Astrocyte (in vitro differentiated cells and primary cell): ENCODE data around the gene EMC7. TPM values are rescaled to one million over a fixed set of nuclear protein-coding genes. Genes with fewer than 3 reads are reported as not detected.

Experiments used
- DNase-seq: peaks from one replicate; pipeline ENCODE4 v3.0.0-alpha.2; 2010; ENCODE audit warnings: low read depth
- FAIRE-seq: peaks from 2 replicates; lab custom pipeline; 2011; peaks lifted over from hg19 to GRCh38; lab: Jason Lieb, UNC
- H2AFZ ChIP-seq: 2 replicates; pipeline ENCODE4 v1.6.0; 2012; ENCODE audit warnings: low read depth, low read length, inconsistent platforms
- H3K27ac ChIP-seq: 2 replicates; pipeline ENCODE4 v1.5.1; 2011; ENCODE audit warnings: low read depth, low read length, inconsistent platforms
- H3K27me3 ChIP-seq: 2 replicates; pipeline ENCODE4 v1.6.0; 2011; ENCODE audit warnings: low read length, inconsistent platforms; ENCODE audit not compliant: insufficient read depth
- H3K36me3 ChIP-seq: 2 replicates; pipeline ENCODE4 v1.5.1; 2011; ENCODE audit warnings: low read length, inconsistent platforms; ENCODE audit not compliant: insufficient read depth
- H3K4me1 ChIP-seq: 2 replicates; pipeline ENCODE4 v1.5.1; 2011; ENCODE audit warnings: low read length, inconsistent platforms; ENCODE audit not compliant: insufficient read depth
- H3K4me2 ChIP-seq: 2 replicates; pipeline ENCODE4 v1.6.0; 2012; ENCODE audit warnings: low read length, inconsistent platforms
- H3K4me3 ChIP-seq: 2 replicates; pipeline ENCODE4 v1.5.1; 2011; ENCODE audit warnings: low read depth, mild to moderate bottlenecking, low read length, inconsistent platforms; ENCODE audit not compliant: insufficient read depth
- H3K79me2 ChIP-seq: 2 replicates; pipeline ENCODE4 v1.6.0; 2012; ENCODE audit warnings: mild to moderate bottlenecking, low read length, inconsistent platforms; ENCODE audit not compliant: insufficient read depth
- H3K9ac ChIP-seq: 2 replicates; pipeline ENCODE4 v1.6.0; 2012; ENCODE audit warnings: mild to moderate bottlenecking, low read length, inconsistent platforms
- H3K9me3 ChIP-seq: 2 replicates; pipeline ENCODE4 v1.5.1; 2012; ENCODE audit warnings: low read depth, mild to moderate bottlenecking, low read length, inconsistent platforms; ENCODE audit not compliant: insufficient read depth
- H4K20me1 ChIP-seq: 2 replicates; pipeline ENCODE4 v1.6.0; 2012; ENCODE audit warnings: low read length, inconsistent platforms; ENCODE audit not compliant: insufficient read depth
- H3K27ac Mint-ChIP-seq: one replicate; pipeline ENCODE4 v1.8.0; 2021; ENCODE audit warnings: mild to moderate bottlenecking, mixed read lengths; ENCODE audit not compliant: unreplicated experiment
- H3K27me3 Mint-ChIP-seq: one replicate; pipeline ENCODE4 v1.8.0; 2021; ENCODE audit warnings: low read depth, mixed read lengths; ENCODE audit not compliant: unreplicated experiment
- H3K36me3 Mint-ChIP-seq: one replicate; pipeline ENCODE4 v1.8.0; 2021; ENCODE audit warnings: low read depth, mixed read lengths; ENCODE audit not compliant: unreplicated experiment
- H3K4me1 Mint-ChIP-seq: one replicate; pipeline ENCODE4 v1.8.0; 2021; ENCODE audit warnings: low read depth, mixed read lengths; ENCODE audit not compliant: unreplicated experiment
- H3K4me3 Mint-ChIP-seq: one replicate; pipeline ENCODE4 v1.8.0; 2021; ENCODE audit warnings: mild to moderate bottlenecking, moderate library complexity, mixed read lengths; ENCODE audit not compliant: unreplicated experiment
- H3K9me3 Mint-ChIP-seq: one replicate; pipeline ENCODE4 v1.8.0; 2021; ENCODE audit warnings: mild to moderate bottlenecking, mixed read lengths; ENCODE audit not compliant: unreplicated experiment
- CTCF ChIP-seq: IDR thresholded peaks from 2 replicates; pipeline ENCODE4 v1.5.1; 2011; ENCODE audit warnings: low read depth, mild to moderate bottlenecking, inconsistent platforms, low read length, moderate library complexity; ENCODE audit not compliant: insufficient read depth
- EZH2 ChIP-seq: IDR thresholded peaks from 2 replicates; pipeline ENCODE4 v1.6.1; 2012; ENCODE audit warnings: mild to moderate bottlenecking, low read length, inconsistent platforms; ENCODE audit not compliant: insufficient read depth
- total RNA-seq: library from RNA; stranded (reverse); gene quantifications from 2 replicates; pipeline ENCODE4 v1.2.1, GENCODE V29; 2021

The EMC7 gene
- total RNA-seq, 1 donor from 2014 or later: 120 TPM

- Mint-ChIP-seq H3K36me3 (peaks cover 6% of the 10 kb centered on the region), H3K4me1 (no peaks in the 10 kb centered on the region), H3K9me3 (no peaks in the 10 kb centered on the region), H3K27ac (no peak overlapping the region), H3K4me3 (no peak overlapping the region), H3K27me3 (no peaks in the 10 kb centered on the region)
- Histone ChIP-seq H3K4me2 (no peak overlapping the region), H3K4me1 (no peaks in the 10 kb centered on the region), H2AFZ (no peak overlapping the region), H3K9me3 (no peaks in the 10 kb centered on the region), H3K79me2 (no peaks in the 10 kb centered on the region), H3K4me3 (no peak overlapping the region), H3K27me3 (no peaks in the 10 kb centered on the region), H3K9ac (no peak overlapping the region), H4K20me1 (no peaks in the 10 kb centered on the region), H3K27ac (no peak overlapping the region), H3K36me3 (peaks cover 2% of the 10 kb centered on the region)
- DNase-seq (no peak), FAIRE-seq (no peak)
- no peak for TF ChIP-seq CTCF
- no peak for TF ChIP-seq EZH2
Measured at GRCh38 chr15:34078900-34079299, 22.8 kb downstream of the EMC7 start.

GRCh38 chr15:34076785-34077184 is 24.9 kb downstream of the EMC7 start:
- H3K27me3 ChIP-seq: no peaks in the 10 kb centered on the region
- DNase-seq (no peak), FAIRE-seq (no peak)
- no peak overlapping the region for H3K9ac ChIP-seq
- H3K9me3 Mint-ChIP-seq: no peaks in the 10 kb centered on the region
- H3K4me1 Mint-ChIP-seq: no peaks in the 10 kb centered on the region
- TF ChIP-seq CTCF (no peak), EZH2 (no peak)
- H3K27ac ChIP-seq: no peak overlapping the region
- H4K20me1 ChIP-seq: no peaks in the 10 kb centered on the region
- peaks cover 2% of the 10 kb centered on the region for H3K36me3 Mint-ChIP-seq
- H3K4me3 ChIP-seq: no peak overlapping the region
- H3K4me1 ChIP-seq: no peaks in the 10 kb centered on the region
- H3K9me3 ChIP-seq: no peaks in the 10 kb centered on the region
- H3K79me2 ChIP-seq: no peaks in the 10 kb centered on the region
- no peak overlapping the region for H3K4me3 Mint-ChIP-seq
- H3K4me2 ChIP-seq: no peak overlapping the region
- H2AFZ ChIP-seq: no peak overlapping the region
- H3K27me3 Mint-ChIP-seq: no peaks in the 10 kb centered on the region
- no peaks in the 10 kb centered on the region for H3K36me3 ChIP-seq
- no peak overlapping the region for H3K27ac Mint-ChIP-seq

DNA sequence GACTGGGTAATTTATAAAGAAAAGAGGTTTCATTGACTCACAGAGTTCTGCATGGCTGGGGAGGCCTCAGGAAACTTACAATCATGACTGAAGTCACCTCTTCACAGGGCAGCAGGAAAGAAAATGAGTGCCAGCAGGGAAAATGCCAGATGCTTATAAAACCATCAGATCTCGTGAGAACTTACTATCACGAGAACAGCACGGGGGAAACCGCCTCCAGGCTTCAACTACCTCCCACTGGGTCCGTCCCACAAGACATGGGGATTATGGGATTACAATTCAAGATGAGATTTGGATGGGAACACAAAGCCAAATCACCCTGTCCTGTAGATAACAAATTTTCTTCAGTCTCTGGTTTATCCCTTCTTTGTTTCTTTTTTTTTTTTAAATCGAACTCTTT is 31.7 kb downstream of the EMC7 start:
- Mint-ChIP-seq H3K4me3 (no peak overlapping the region), H3K9me3 (no peaks in the 10 kb centered on the region), H3K4me1 (no peaks in the 10 kb centered on the region), H3K27ac (no peak overlapping the region), H3K36me3 (peaks cover 2% of the 10 kb centered on the region), H3K27me3 (no peaks in the 10 kb centered on the region)
- DNase-seq: no peak
- Histone ChIP-seq H3K27me3 (no peaks in the 10 kb centered on the region), H3K27ac (no peak overlapping the region), H4K20me1 (no peaks in the 10 kb centered on the region), H3K79me2 (no peaks in the 10 kb centered on the region), H3K4me1 (no peaks in the 10 kb centered on the region), H2AFZ (no peak overlapping the region), H3K4me2 (no peak overlapping the region), H3K4me3 (no peak overlapping the region), H3K9ac (no peak overlapping the region), H3K9me3 (no peaks in the 10 kb centered on the region), H3K36me3 (no peaks in the 10 kb centered on the region)
- no peak for FAIRE-seq
- TF ChIP-seq EZH2: no peak
- TF ChIP-seq CTCF: no peak
